ENCODE results near the gene OR52A1. TPM values are rescaled to one million over a fixed set of nuclear protein-coding genes. Genes with fewer than 3 reads are reported as not detected.
"Not testable (repeated sequence)": the region's sequence is repeated elsewhere in the genome, so short reads cannot be mapped to it uniquely, and the experiment has no call there.

The OR52A1 gene
- not detected in 2 replicates for total RNA-seq
- polyA plus RNA-seq (2012): not detected

DNA sequence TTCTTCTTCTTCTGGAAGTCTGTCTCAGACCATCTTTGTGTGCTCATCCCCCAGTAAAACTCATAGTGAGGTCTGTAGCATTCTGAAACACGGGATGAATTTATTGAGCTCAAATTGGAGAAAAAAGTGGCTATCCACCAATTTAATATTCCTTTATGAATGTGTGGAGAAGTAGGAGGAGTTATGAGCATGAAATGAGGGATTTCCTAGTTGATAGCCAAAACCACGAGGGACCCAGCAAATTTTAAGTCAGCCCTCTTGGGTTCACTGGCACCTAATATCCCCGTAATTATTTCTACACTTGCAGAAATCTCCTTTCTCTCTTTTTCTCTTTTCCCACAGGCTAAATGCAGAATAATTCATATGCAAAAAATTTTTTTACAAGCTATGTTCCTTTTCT lies at the start of gene OR52A1:
Gene OR52A1 (minus strand): TSS at position 101 of the 400 bp plus-strand sequence. CDS start 2,388 bp downstream, outside the sequence.
- DNase-seq (ENCODE audit: low read depth): no peak

DNA sequence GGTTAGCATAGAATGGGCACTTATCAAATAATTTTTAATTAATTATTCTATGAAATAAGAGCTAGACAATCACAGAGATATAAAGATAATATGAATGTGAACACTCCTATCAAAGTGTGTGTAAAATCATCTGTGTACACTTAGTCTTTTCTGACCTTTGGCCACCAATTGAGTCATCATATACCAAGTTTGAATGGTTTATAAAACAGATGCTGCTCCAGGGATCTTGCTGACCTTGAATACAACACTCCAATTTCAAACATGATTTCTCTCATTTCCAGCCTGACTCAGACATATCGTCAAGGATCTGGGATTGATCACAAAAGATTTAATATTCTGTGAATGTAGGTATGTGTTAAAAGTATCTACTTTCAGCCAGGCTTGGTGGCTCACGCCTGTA lies 48.8 kb upstream of the OR52A1 start:
- DNase-seq (ENCODE audit: low read depth): no peak

DNA sequence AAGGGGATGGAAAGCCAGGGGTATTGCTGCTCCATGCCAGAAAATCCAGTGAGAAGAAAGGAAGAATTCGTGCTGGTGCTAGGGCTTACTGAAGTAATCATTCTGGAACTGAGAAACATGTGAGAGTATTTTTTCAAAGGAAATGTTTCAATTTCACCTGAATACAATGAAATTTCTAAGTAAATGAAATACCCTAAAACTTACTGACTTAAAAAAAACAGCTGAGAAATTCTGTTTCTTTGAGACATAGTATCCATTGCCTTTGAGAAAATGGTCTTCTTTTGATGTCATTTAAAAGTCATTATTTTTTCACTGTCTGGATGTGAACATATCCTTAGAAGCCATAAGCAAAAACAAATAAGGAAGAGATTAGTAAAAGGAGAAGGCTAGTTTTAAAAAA lies 46.0 kb upstream of the OR52A1 start, which contains the start of gene OR51V1:
Gene OR51V1 (minus strand): TSS at position 101 of the 400 bp plus-strand sequence. CDS start 0 bp downstream, at position 101.
- DNase-seq (ENCODE audit: low read depth): no peak

DNA sequence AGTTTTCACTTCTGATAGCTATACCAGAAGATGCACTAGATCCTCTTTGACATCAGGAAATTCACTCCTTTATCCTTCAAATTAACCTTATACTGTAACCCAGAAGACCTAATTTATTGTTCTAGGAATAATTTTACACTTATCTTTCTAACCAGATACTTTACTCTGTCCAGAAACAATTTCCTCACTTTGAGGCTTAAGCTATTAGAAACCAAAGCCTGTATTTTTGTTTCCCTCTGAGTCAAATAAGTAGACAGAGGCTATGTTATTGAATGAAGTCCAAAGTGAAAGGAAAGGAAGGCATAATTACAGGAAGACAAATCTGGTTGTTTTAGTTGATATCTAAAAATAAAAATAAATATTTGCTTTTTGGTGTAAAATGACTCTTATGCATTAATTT lies 43.7 kb upstream of the OR52A1 start:
- DNase-seq (ENCODE audit: low read depth): no peak

DNA sequence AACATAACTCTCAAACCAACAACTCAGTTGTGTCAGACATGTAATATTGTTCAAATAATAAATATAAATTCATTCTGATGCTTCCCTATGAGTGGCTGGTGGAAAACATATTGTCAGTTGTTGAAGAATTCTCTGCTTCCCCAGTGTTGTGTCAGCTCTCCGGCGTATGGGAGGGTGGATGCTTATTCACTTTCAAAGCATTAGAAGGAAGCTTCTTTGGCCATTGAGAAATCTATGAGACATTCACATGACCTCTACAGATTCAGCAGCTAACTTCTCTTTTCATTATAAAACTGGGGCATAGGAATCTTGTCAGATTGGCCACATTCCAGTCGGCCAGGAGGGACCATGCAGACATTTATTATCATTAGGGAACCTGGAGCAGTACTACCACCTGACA lies 43.0 kb upstream of the OR52A1 start:
- DNase-seq (ENCODE audit: low read depth): no peak

DNA sequence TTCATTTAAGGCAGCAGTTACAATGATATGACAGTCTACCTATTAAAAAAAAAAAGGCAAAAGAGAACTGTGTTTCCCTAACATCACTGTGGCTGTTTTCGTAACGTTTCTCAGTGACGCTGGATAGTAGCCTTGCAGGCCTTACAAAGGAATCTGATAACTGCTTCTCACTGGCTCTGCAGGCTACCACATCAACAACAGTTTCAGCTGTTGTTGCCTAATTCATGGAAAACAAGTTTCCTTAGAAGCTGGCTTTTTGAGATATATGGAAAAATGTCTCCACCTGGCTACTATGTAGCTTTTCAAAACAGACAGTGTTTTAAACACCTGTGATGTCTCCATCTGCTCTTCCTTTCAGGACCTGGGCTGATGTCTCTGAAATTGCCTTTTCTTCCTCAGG lies 42.2 kb upstream of the OR52A1 start:
- no peak for DNase-seq (ENCODE audit: low read depth)

DNA sequence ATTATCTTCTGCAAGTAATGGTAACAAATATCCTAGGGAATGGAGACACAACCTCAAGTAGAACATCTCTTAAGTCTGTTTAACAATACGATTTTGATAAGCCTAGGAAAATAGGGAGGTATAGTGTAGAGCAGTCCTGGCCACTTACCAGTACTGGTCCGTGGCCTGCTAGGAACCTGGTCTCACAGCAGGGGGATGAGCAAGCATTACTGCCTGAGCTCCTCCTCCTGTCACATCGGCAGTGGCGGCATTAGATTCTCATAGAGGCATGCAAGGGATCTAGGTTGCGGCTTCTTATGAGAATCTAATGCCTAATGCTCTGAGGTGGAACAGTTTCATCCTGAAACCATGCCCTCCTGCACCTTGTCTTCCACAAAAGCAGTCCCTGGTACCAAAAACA lies 41.5 kb upstream of the OR52A1 start:
- no peak for DNase-seq (ENCODE audit: low read depth)

DNA sequence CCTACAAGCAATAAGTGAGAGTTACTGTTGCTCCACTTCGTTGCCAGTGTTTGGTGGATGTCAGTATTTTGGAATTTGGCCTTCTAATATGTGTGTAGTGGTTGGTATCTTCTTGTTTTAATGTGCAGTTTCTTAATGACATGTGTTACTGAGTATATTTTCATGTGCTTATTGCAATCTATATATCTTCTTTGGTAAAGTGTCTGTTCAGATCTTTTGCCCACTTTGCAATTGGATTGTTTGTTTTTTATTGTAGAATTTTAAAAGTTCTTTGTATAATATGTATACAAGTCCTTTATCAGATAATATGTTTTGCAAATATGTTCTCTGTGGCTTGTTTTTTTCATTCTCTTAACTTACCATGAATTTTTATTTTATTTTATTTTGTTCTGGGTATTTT lies 38.2 kb upstream of the OR52A1 start:
- DNase-seq (ENCODE audit: low read depth): no peak

DNA sequence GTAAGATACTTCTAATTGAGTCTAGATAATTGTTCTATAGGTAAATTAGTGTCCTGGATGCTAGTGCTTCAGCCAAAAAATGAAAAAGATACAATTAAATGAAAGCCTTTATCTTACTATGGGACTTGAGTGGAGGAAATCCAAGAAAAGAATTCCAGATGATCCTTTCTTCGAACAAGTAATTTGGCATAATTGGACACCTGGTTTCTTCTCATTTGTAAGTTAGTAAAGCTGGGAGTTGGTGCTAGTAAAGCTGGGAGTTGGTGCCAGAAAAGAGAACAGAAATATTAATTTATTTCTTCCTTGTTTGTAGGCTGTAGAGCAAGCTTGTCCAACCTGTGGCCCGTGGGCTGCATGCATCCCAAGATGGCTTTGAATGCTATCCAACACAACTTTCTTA lies 33.6 kb upstream of the OR52A1 start:
- no peak for DNase-seq (ENCODE audit: low read depth)

DNA sequence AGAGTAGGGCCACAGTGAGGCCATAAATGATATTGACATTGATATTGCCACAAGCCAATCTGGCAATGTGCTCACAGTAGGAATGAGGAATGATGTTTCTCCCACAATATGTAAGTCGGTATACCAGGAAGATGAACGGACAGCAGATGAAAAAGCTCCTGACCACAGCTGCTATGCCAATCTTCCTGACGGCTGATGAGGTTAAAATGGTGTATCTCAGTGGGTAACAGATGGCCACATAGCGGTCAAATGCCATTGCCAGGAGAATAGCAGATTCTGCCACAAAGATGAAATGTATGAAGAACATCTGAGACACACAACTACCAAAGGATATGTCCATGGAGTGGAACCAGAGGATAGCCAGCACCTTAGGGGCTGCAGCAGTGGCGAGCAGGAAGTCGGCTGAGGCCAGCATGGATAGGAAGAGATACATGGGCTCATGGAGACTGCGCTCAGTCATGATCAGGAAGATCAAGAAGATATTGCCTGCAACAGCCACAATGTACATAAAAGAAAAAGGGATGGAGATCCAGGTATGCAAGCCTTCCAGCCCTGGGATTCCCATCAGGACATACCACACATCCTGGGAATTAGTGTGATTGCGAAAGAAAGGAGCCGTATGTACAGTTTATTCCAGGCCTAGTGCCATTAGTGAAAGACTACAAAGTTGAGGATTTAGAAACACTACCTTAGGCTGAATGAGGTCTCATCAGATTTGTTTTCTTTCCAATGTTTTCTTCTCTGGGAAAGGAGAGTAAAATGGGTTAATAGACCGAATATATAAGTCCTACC lies 23.7 kb upstream of the OR52A1 start:
- peak; percentile 79 for DNase-seq (ENCODE audit: low read depth)

DNA sequence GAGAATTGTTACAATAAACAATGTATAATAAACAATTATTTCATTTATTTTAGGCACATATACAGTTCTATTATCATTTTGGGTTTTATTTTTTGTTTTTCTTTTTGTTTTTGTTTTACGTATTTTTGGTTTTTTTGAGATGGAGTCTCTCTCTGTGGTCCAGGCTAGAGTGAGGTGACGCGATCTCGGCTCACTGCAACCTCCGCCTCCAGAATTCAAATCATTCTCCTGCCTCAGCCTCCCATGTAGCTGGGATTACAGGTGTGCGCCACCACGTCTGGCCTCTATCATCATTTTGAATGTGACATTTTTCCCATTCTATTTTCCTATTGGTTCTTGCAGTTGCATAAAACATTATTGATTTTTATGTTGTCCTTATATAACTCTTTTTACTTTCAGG lies 20.4 kb upstream of the OR52A1 start:
- no peak for DNase-seq (ENCODE audit: low read depth)

DNA sequence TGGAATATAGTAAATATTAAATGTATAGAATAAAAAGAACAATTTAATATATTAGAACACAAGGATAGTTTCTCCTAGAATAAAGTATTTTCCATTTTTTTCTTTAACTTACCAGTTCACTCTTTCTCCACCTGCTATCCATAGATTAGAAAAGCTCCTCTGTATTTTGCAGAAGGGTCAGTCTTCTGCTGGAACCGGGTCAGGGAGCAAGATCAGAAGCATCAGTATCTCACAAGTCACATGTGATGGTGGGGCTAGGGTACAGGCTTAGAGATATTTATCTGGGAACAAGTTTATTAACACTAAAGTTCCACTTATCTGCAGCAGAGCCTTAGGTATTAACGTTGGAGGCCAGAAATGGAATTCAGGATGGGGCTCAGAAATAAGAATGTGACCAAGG lies 17.3 kb upstream of the OR52A1 start:
- no peak for DNase-seq (ENCODE audit: low read depth)

DNA sequence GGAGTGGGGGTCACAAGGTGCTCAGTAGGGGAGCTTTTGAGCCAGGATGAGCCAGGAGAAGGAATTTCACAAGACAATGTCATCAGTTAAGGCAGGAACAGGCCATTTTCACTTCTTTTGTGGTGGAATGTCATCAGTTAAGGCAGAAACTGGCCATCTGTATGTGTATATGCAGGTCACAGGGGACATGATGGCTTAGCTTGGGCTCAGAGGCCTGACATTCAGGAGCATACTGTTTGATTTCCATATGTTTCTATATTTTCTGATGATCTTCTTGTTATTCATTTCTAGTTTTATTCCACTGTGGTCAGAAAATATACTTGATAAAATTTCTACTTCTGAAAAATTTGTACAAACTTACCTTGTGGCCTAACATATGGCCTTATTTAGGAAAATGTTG lies 11.3 kb upstream of the OR52A1 start:
- not testable (repeated sequence) for DNase-seq (ENCODE audit: low read depth)

DNA sequence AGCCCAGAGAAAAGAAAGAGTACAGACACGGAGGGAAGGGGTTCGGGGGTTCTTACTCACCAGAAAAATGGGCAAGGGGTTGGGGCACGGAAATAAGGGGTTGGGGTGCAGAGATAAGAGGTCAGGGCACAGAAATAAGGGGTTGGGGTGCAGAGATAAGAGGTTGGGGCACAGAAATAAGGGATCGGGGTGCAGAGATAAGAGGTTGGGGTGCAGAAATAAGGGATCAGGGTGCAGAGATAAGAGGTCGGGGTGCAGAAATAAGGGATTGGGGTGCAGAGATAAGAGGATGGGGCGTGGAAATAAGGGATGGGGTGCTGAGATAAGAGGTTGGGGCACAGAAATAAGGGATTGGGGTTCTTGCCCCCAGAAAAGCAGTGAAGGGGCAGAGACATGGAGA lies 10.2 kb upstream of the OR52A1 start:
- not testable (repeated sequence) for DNase-seq (ENCODE audit: low read depth)

DNA sequence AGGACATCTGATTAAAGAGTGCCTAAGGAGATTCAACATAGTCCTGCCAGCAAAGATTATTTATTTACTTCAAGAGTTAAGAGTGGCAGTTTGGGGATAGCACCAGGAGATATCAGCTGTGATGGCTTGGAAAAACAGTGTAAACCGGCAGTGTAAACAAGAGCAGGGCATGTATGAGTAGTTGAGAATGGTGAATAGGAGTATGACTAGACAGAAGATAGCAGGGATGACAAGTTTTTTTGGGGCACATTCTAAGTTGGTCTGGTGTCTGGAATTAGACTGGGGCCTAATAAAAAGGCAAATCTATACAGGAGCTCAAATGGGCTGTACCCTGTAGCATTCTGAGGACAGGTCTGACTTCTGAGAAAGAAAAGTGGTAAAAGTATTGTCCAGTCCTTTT lies 6.5 kb upstream of the OR52A1 start:
- DNase-seq (ENCODE audit: low read depth): not testable (repeated sequence)

DNA sequence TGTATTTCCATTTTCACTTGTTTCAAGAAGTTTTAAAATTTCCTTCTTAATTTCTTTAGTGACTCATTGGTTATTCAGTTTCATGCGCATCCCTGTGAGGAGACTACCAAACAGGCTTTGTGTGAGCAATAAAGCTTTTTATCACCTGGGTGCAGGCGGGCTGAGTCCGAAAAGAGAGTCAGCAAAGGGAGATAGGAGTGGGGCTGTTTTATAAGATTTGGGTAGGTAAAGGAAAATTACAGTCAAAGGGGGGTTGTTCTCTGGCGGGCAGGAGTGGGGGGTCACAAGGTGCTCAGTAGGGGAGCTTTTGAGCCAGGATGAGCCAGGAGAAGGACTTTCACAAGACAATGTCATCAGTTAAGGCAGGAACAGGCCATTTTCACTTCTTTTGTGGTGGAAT lies 5.7 kb upstream of the OR52A1 start:
- not testable (repeated sequence) for DNase-seq (ENCODE audit: low read depth)

DNA sequence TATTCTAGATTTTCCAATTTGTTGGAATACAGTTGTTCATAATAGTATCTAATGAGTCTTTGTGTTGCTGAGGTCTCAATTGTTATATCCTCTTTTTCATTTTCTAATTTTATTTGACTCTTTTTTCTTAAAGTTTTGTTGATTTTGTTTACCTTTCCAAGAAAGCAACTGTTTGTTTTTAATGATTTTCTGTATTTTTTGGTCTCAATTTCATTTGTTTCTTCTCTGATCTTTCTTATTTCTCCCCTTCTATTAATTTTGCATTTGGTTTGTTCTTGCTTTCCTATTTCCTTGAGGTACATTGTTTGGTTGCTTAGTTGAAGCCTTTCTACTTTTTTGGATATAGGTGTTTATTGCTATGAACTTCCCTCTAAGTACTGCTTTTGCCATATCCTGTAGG lies 5.2 kb upstream of the OR52A1 start:
- DNase-seq (ENCODE audit: low read depth): no peak

DNA sequence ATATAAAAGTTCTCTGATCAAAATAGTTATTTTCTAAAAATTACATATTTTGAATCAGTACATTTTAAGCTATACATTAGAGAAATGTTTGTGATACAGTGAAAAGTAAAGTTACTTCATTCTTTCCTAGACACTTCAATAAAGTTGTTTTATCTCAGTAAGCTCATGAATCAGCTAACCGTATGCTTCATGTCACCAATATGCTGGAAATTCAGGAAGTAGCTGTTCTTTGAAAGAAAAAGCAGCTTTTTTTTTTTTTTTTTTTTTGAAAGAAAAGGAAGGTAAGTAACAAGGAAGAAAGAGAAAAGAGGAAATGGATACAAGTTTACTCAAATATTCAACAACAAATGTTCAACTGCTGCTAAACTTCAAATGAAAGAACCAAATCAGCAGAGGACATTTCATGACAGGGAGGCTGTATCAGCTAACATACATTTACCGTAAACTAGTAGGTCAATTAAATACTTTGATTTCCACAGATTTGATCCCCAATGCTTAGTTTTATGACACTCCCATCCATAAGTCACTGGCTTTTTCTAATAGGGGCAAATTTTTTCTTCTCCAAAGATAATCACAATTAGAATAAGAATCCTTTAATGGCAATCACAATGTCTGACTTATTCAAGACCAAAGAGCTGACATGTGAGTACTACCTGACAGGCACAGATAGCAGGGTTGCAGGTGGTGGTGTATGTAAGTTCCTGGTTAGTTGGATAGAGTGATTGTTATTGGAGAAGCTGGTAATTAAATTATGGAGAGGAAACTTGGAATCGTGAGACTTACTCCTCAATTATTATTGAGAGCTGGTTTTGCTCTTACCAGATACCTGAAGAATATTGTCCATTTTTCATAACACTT lies 754 bp downstream of the OR52A1 start:
- no peak for DNase-seq (ENCODE audit: low read depth)

DNA sequence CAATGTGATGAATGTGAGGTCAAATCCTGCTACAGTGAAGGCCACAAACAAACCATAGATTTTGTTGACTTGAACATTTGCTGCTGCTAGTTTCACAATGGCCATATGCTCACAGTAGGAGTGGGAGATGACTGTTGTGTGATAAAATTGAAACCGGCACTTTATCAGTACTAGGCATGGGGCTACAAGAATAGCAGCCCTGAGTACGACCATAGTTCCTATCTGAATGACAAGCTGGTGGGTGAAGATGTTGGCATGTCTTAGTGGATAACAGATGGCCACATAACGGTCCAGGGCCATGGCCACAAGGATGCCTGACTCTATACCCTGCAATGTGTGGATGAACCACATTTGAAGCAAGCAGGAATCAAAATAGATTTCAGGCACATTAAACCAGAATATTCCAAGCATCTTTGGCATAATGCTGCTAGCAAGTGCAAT lies 2.8 kb downstream of the OR52A1 start:
- peak; percentile 42 for DNase-seq (ENCODE audit: low read depth)

DNA sequence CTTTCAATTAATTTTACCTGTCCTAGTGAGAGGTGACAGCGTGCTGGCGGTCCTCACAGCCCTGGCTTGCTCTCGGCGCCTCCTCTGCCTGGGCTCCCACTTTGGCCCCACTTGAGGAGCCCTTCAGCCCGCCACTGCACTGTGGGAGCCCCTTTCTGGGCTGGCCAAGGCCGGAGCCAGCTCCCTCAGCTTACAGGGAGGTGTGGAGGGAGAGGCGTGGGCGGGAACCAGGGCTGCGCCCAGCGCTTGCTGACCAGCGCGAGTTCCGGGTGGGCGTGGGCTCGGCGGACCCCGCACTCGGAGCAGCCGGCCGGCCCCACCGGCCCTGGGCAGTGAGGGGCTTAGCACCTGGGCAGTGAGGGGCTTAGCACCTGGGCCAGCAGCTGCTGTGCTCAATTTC lies 10.4 kb downstream of the OR52A1 start:
- not testable (repeated sequence) for DNase-seq (ENCODE audit: low read depth)

DNA sequence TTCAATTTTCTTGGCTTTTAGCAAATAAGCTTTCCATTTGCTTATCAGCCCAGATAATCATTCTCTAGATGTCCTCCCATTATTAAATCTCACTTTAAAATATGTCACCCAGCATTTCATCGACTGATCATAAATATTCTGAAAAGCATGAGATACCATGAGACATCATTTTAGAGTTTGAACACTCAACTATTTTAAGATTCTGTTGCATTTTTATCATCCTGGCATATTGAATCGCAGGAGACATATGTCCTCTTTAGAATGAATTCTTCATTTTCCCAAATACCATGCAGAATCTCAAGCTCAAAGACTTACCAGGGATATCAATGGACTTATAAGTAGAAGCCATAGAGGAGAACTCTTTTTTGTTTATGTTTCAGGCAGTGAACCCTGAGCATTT lies 16.6 kb downstream of the OR52A1 start, which contains the start of gene OR52A5:
Gene OR52A5 (minus strand): TSS at position 361 of the 400 bp plus-strand sequence. CDS start 5,714 bp downstream, outside the sequence.
- DNase-seq (ENCODE audit: low read depth): no peak

DNA sequence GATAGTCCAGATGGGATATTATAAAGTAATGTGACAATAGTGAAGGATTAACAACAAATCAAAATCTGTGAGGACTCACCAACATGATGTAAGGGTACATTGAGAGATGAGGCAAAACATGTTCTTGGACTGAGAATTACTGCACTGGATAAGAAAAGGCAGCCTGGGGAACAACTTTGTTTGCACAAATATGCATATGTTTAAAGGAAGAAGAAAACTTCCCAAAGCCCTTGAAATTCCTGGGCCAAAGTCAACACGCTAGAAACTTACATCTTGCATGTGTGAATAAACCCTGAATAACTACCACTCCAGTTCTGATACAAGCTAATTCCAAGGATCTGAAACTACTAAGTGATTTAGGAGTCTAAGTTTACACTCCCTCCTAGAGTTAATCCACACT lies 17.5 kb downstream of the OR52A1 start:
- DNase-seq (ENCODE audit: low read depth): no peak
